ENCODE results near the gene GTF3C2.
A peak's percentile ranks its signal among the peaks of the same experiment; 100 is the strongest.

The GTF3C2 gene

DNA sequence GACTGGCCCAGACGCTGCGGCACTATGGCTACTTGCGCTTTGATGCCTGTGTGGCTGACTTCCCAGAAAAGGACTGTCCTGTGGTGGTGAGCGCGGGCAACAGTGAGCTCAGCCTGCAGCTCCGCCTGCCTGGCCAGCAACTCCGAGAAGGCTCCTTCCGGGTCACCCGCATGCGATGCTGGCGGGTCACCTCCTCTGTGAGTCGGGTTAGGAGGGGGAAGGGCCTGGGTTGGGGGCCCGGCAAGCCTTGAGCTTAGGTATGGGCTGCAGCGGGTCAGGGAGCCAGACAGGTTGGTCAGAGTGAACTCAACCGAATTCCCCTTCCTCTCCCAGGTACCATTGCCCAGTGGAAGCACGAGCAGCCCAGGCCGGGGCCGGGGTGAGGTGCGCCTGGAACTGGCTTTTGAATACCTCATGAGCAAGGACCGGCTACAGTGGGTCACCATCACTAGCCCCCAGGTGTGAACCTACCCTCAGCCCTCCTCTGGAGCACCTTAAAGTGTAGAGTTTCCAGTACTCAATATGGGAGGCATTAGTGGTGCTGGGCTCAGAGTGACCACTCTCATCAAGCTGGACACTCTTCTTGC is 19.0 kb upstream of the GTF3C2 start:
- H3K79me1 ChIP-seq (ENCODE audit: low read length) = peaks cover 18% of the 10 kb centered on the region
- H2BK15ac ChIP-seq (replicated peaks; ENCODE audit: low read depth) = no peak overlapping the region
- H3K56ac ChIP-seq (ENCODE audit: low read length) = no peak overlapping the region
- no peak overlapping the region for H3K9ac ChIP-seq (ENCODE audit: low read length)
- H3K27me3 ChIP-seq (ENCODE audit: insufficient read depth, low read length, poor library complexity) = no peaks in the 10 kb centered on the region
- no peak overlapping the region for H3K4me3 ChIP-seq (ENCODE audit: low read length)
- H3K27ac ChIP-seq (ENCODE audit: low read depth, low read length) = no peak overlapping the region
- H2BK120ac ChIP-seq (ENCODE audit: low read depth, low read length) = no peak overlapping the region
- H3K18ac ChIP-seq (ENCODE audit: low read length) = no peak overlapping the region
- H4K8ac ChIP-seq (ENCODE audit: low read depth, low read length) = no peak overlapping the region
- H3K79me2 ChIP-seq (ENCODE audit: control insufficient read depth, insufficient read depth, low read length) = peaks cover 16% of the 10 kb centered on the region
- no peak overlapping the region for H3K23ac ChIP-seq (ENCODE audit: low read length)
- no CpG with 5 or more reads among the region's 20 CpGs for WGBS (ENCODE audit: extremely low coverage, insufficient coverage, low lambda C conversion rate)
- no peak for DNase-seq
- H3K36me3 ChIP-seq (ENCODE audit: control insufficient read depth, insufficient read depth, low read length) = peaks cover 17% of the 10 kb centered on the region
- no peak overlapping the region for H2BK5ac ChIP-seq (ENCODE audit: low read length)
- H3K4me2 ChIP-seq (ENCODE audit: low read length) = no peak overlapping the region
- no peak overlapping the region for H3K4ac ChIP-seq (ENCODE audit: low read depth, low read length)
- no peak overlapping the region for H4K5ac ChIP-seq (ENCODE audit: low read length)
- peaks cover 5% of the 10 kb centered on the region for H3K4me1 ChIP-seq (ENCODE audit: control insufficient read depth, low read depth, low read length)
- H2AK5ac ChIP-seq (ENCODE audit: low read length) = no peak overlapping the region

DNA sequence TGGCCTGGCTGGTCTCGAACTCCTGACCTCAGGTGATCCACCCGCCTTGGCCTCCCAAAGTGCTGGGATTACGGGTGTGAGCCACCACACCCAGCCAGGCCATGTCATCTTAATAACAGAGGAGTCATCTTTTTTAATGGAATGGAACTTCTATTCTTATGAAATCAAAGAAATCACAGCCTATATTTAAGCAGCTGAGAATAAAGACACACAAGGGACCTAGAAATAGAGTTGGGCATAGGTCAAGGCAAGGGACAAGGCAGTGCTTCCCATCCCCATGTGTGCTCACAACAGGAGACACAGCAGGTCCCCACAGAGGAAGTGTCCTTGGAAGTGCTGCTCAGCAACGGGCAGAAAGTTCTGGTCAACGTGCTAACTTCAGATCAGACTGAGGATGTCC is 17.0 kb upstream of the GTF3C2 start:
- Histone ChIP-seq H3K18ac (ENCODE audit: low read length) (no peak overlapping the region), H2BK15ac (replicated peaks; ENCODE audit: low read depth) (no peak overlapping the region)

DNA sequence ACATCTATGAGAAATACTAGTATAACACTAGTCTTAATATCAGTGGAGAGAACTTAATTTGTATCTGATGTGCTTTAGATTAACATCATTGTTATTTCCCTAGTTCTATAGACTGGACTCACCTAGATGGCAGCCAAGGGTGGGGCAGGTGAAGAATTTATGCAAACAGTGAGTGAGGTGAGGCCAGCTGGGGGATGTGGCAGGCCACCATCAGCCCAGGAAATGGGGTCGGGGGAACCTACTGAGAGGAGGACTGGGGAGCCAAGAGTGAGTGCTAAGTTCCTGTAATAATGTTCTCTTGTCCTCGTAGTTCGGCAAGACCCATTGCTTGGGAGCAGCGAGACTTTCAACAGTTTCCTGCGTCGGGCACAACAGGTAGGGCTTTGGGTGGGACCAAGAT is 16.4 kb upstream of the GTF3C2 start:
- no peak overlapping the region for H3K4ac ChIP-seq (ENCODE audit: low read depth, low read length)
- no peak overlapping the region for H4K5ac ChIP-seq (ENCODE audit: low read length)
- no peak overlapping the region for H2BK5ac ChIP-seq (ENCODE audit: low read length)
- no peaks in the 10 kb centered on the region for H3K27me3 ChIP-seq (ENCODE audit: insufficient read depth, low read length, poor library complexity)
- H2AK5ac ChIP-seq (ENCODE audit: low read length) = no peak overlapping the region
- DNase-seq = peak; percentile 51
- no peak overlapping the region for H3K23ac ChIP-seq (ENCODE audit: low read length)
- H3K36me3 ChIP-seq (ENCODE audit: control insufficient read depth, insufficient read depth, low read length) = peaks cover 15% of the 10 kb centered on the region
- H3K27ac ChIP-seq (ENCODE audit: low read depth, low read length) = no peak overlapping the region
- no peak overlapping the region for H2BK120ac ChIP-seq (ENCODE audit: low read depth, low read length)
- H3K79me1 ChIP-seq (ENCODE audit: low read length) = peaks cover 24% of the 10 kb centered on the region
- H4K8ac ChIP-seq (ENCODE audit: low read depth, low read length) = no peak overlapping the region
- H3K4me3 ChIP-seq (ENCODE audit: low read length) = no peak overlapping the region
- no peak overlapping the region for H2BK15ac ChIP-seq (replicated peaks; ENCODE audit: low read depth)
- H3K4me2 ChIP-seq (ENCODE audit: low read length) = no peak overlapping the region
- H3K79me2 ChIP-seq (ENCODE audit: control insufficient read depth, insufficient read depth, low read length) = peaks cover 15% of the 10 kb centered on the region
- H3K9ac ChIP-seq (ENCODE audit: low read length) = no peak overlapping the region
- H3K4me1 ChIP-seq (ENCODE audit: control insufficient read depth, low read depth, low read length) = peaks cover 7% of the 10 kb centered on the region
- WGBS (ENCODE audit: extremely low coverage, insufficient coverage, low lambda C conversion rate) = no CpG with 5 or more reads among the region's 6 CpGs
- H3K56ac ChIP-seq (ENCODE audit: low read length) = no peak overlapping the region
- H3K18ac ChIP-seq (ENCODE audit: low read length) = no peak overlapping the region

More for the DNA sequence above, 17.0 kb upstream of the GTF3C2 start:
- Histone ChIP-seq H3K4me1 (ENCODE audit: control insufficient read depth, low read depth, low read length) (peaks cover 7% of the 10 kb centered on the region), H3K4me3 (ENCODE audit: low read length) (no peak overlapping the region), H3K4ac (ENCODE audit: low read depth, low read length) (no peak overlapping the region), H3K4me2 (ENCODE audit: low read length) (no peak overlapping the region), H3K27ac (ENCODE audit: low read depth, low read length) (no peak overlapping the region), H2BK5ac (ENCODE audit: low read length) (no peak overlapping the region), H3K79me1 (ENCODE audit: low read length) (peaks cover 21% of the 10 kb centered on the region), H2AK5ac (ENCODE audit: low read length) (no peak overlapping the region), H3K56ac (ENCODE audit: low read length) (no peak overlapping the region), H2BK120ac (ENCODE audit: low read depth, low read length) (no peak overlapping the region), H3K23ac (ENCODE audit: low read length) (no peak overlapping the region), H3K9ac (ENCODE audit: low read length) (no peak overlapping the region), H3K27me3 (ENCODE audit: insufficient read depth, low read length, poor library complexity) (no peaks in the 10 kb centered on the region), H3K79me2 (ENCODE audit: control insufficient read depth, insufficient read depth, low read length) (peaks cover 15% of the 10 kb centered on the region), H3K36me3 (ENCODE audit: control insufficient read depth, insufficient read depth, low read length) (peaks cover 17% of the 10 kb centered on the region), H4K8ac (ENCODE audit: low read depth, low read length) (no peak overlapping the region), H4K5ac (ENCODE audit: low read length) (no peak overlapping the region)
- DNase-seq = no peak
- no CpG with 5 or more reads among the region's 5 CpGs for WGBS (ENCODE audit: extremely low coverage, insufficient coverage, low lambda C conversion rate)

DNA sequence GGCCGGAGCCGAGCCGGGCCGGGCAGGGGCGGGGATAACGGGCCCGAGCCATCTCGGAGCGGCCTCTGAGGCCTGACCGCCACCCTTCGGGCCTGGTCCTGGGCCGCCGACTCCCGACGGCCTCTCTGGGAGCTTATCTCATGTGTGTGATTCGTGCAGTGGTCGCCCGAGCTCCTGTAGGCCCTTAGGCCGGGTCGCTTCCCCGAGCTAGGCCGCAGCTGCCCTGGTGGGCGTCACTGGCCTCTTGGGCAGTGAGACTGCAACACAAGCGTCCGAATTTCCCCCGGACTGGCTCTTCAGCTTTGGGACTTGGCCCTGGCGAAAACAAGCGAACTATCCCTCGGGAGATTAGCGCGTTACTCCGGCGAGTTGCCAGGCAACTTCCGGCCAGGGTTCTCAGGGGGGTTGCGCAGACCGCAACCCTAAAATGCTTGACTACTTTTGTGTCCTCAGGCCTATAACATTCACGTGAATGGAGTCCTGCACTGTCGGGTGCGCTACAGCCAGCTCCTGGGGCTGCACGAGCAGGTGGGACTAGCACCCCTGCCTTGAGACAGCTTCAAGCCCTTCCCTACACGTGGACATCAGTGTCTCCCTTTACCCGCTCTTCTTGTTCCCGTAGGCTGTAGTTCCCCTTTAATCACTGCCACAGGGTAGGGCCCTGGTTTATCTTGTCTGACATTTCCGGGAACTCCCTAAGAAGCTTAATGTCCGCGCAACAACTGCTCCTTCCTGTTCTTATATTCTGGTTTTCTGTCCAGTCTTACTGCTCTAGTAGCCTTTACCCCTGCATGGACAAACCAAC is 14.5 kb upstream of the GTF3C2 start:
- peak overlapping the region; percentile 96 for H3K4me3 ChIP-seq (ENCODE audit: low read length)
- H2BK5ac ChIP-seq (ENCODE audit: low read length) = no peak overlapping the region
- H3K79me1 ChIP-seq (ENCODE audit: low read length) = peaks cover 23% of the 10 kb centered on the region
- peak overlapping the region; percentile 91 for H3K23ac ChIP-seq (ENCODE audit: low read length)
- H2BK120ac ChIP-seq (ENCODE audit: low read depth, low read length) = no peak overlapping the region
- peaks cover 15% of the 10 kb centered on the region for H3K79me2 ChIP-seq (ENCODE audit: control insufficient read depth, insufficient read depth, low read length)
- peak overlapping the region; percentile 94 for H3K9ac ChIP-seq (ENCODE audit: low read length)
- H3K27ac ChIP-seq (ENCODE audit: low read depth, low read length) = no peak overlapping the region
- no peak overlapping the region for H4K5ac ChIP-seq (ENCODE audit: low read length)
- H3K4me2 ChIP-seq (ENCODE audit: low read length) = peak overlapping the region; percentile 76
- no peak overlapping the region for H4K8ac ChIP-seq (ENCODE audit: low read depth, low read length)
- H3K4me1 ChIP-seq (ENCODE audit: control insufficient read depth, low read depth, low read length) = peaks cover 7% of the 10 kb centered on the region
- peak overlapping the region; percentile 53 for H3K18ac ChIP-seq (ENCODE audit: low read length)
- H3K4ac ChIP-seq (ENCODE audit: low read depth, low read length) = peak overlapping the region; percentile 8
- peaks cover 10% of the 10 kb centered on the region for H3K36me3 ChIP-seq (ENCODE audit: control insufficient read depth, insufficient read depth, low read length)
- H3K27me3 ChIP-seq (ENCODE audit: insufficient read depth, low read length, poor library complexity) = no peaks in the 10 kb centered on the region
- no CpG with 5 or more reads among the region's 46 CpGs for WGBS (ENCODE audit: extremely low coverage, insufficient coverage, low lambda C conversion rate)
- peak overlapping the region; percentile 62 for H2AK5ac ChIP-seq (ENCODE audit: low read length)
- DNase-seq = peak; percentile 56
- peak overlapping the region; percentile 98 for H3K56ac ChIP-seq (ENCODE audit: low read length)
- H2BK15ac ChIP-seq (replicated peaks; ENCODE audit: low read depth) = no peak overlapping the region

DNA sequence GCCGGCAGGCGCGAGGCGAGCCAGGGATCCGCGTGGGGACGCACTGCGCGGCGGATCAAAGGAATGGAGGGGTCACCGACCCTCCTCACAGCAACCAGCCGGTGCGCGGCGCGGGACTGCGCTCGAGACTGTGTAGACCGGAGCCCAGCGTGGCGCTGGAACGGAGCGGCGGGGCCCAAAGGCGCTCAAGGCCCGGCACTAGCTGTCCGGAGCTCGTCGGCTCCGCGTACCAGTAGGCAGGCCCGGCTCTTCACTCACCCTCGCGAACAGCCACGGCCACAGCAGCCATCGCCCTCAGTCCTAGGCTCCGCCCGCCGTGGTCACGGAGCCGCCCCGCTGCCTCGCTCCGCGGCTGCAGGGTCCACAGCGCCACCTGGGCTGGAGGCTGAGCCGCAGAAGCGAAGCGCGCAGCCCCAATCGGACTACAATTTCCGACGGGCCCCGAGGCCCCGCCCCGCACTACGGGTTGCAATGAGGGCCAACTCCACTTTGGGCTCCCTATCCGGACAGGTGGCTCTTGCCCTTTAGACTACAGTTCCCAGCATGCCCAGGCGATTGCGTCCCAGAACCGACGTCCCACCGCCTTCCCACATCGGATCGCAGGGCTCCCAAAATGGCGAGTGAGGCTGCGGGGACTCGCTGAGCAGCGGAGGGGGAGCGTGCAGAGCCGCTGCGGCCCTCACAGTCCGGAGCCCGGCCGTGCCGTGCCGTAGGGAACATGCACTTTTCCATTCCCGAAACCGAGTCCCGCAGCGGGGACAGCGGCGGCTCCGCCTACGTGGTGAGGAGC is 13.7 kb upstream of the GTF3C2 start, which contains the start of the genes EIF2B4 and SNX17:
Gene EIF2B4 (minus strand): TSS at position 313 of the 790 bp plus-strand sequence. CDS start 24 bp downstream, at position 289.
Gene SNX17 (plus strand): TSS at position 591 of the 790 bp plus-strand sequence. CDS start 128 bp downstream, at position 719.
- Histone ChIP-seq H3K4ac (ENCODE audit: low read depth, low read length) (peak within 1 kb of the TSS; percentile 8), H4K8ac (ENCODE audit: low read depth, low read length) (no peak within 1 kb of the TSS), H3K4me2 (ENCODE audit: low read length) (peak within 1 kb of the TSS; percentile 76), H3K18ac (ENCODE audit: low read length) (peak within 1 kb of the TSS; percentile 53), H3K36me3 (ENCODE audit: control insufficient read depth, insufficient read depth, low read length) (peaks cover 6% of the 10 kb centered on the region), H3K4me1 (ENCODE audit: control insufficient read depth, low read depth, low read length) (peaks cover 7% of the 10 kb centered on the region), H2BK120ac (ENCODE audit: low read depth, low read length) (no peak within 1 kb of the TSS), H2BK5ac (ENCODE audit: low read length) (no peak within 1 kb of the TSS), H3K9ac (ENCODE audit: low read length) (peak within 1 kb of the TSS; percentile 94), H2BK15ac (replicated peaks; ENCODE audit: low read depth) (no peak within 1 kb of the TSS), H2AK5ac (ENCODE audit: low read length) (peak within 1 kb of the TSS; percentile 62), H3K4me3 (ENCODE audit: low read length) (peak within 1 kb of the TSS; percentile 96), H3K56ac (ENCODE audit: low read length) (peak within 1 kb of the TSS; percentile 98), H4K5ac (ENCODE audit: low read length) (no peak within 1 kb of the TSS), H3K27me3 (ENCODE audit: insufficient read depth, low read length, poor library complexity) (no peaks in the 10 kb centered on the region), H3K79me1 (ENCODE audit: low read length) (peaks cover 21% of the 10 kb centered on the region), H3K27ac (ENCODE audit: low read depth, low read length) (no peak within 1 kb of the TSS), H3K79me2 (ENCODE audit: control insufficient read depth, insufficient read depth, low read length) (peaks cover 15% of the 10 kb centered on the region), H3K23ac (ENCODE audit: low read length) (peak within 1 kb of the TSS; percentile 91)
- peak; percentile 100 for DNase-seq
- WGBS (ENCODE audit: extremely low coverage, insufficient coverage, low lambda C conversion rate) = no CpG with 5 or more reads among the region's 85 CpGs
